ENCODE measurements around the gene CDH22. TPM values are rescaled to one million over a fixed set of nuclear protein-coding genes. Genes with fewer than 3 reads are reported as not detected.

The CDH22 gene
- total and polyA plus RNA-seq, 10 of the 15 experiments (the other 5 are each of a cell fraction or from before 2014, with no cell fraction given): not detected

GRCh38 chr20:46330072-46330763 lies 21.9 kb upstream of the CDH22 start:
- BruUV-seq (replicated peaks): no TSS peak
- Histone ChIP-seq H3K4me3 (no peak overlapping the region), H3K79me2 (ENCODE audit: control insufficient read depth, insufficient read depth, low read length) (no peaks in the 10 kb centered on the region), H3K27ac (ENCODE audit: control insufficient read depth, insufficient read depth) (no peak overlapping the region), H3K4me1 (ENCODE audit: control insufficient read depth, insufficient read depth, low read length) (no peaks in the 10 kb centered on the region), H3K9ac (ENCODE audit: control insufficient read depth, insufficient read depth, low read length) (no peak overlapping the region), H3K27me3 (replicated peaks in 1 of 2; ENCODE audit: control insufficient read depth in 2 of 2, insufficient read depth in 2 of 2, low read length in 1 of 2) (peaks cover 4% of the 10 kb centered on the region in 2 experiments; a peak in 3 of 4 replicates), H2AFZ (ENCODE audit: control insufficient read depth, low read depth, low read length) (no peak overlapping the region), H3K9me3 (replicated peaks; ENCODE audit: control insufficient read depth, insufficient read depth, low read length) (no peaks in the 10 kb centered on the region), H3K4me2 (ENCODE audit: control insufficient read depth, insufficient read depth) (no peak overlapping the region), H4K20me1 (ENCODE audit: control insufficient read depth, insufficient read depth) (no peaks in the 10 kb centered on the region), H3K36me3 (ENCODE audit: control insufficient read depth in 2 of 2, insufficient read depth in 2 of 2, low read length in 1 of 2) (no peaks in the 10 kb centered on the region)
- ChIA-PET CTCF (interaction anchor here (1.5 kb wide), 1 partner anchor 19 kb away, joined by 6 read pairs; no protein-coding TSS in a partner anchor), RAD21 (ENCODE audit: unreplicated experiment) (no interaction called here), SMC1A (ENCODE audit: uncharacterized antibody, unreplicated experiment) (no interaction called here), POLR2A (no interaction called here)
- FAIRE-seq (no peak), ATAC-seq (peak; percentile 36), DNase-seq (ENCODE audit: low read depth, low spot score) (no peak)
- WGBS (ENCODE audit: insufficient coverage, insufficient replicate concordance, low lambda C conversion rate, missing lambda C conversion rate): 30% methylated on average over 12 of the region's 13 CpGs
- intact Hi-C loops (cut with micrococcal nuclease; ENCODE audit: unreplicated experiment): no loop called here
- no peak for TF ChIP-seq SMC3 (IDR thresholded peaks at IDR 0.05; ENCODE audit: borderline replicate concordance, low read length)
- TF ChIP-seq NRF1 (conservative IDR thresholded peaks at IDR 0.05; ENCODE audit: low read depth, low read length): no peak
- no peak for TF ChIP-seq DPF2 (IDR thresholded peaks at IDR 0.05)
- no peak for TF ChIP-seq GABPA (IDR thresholded peaks at IDR 0.05; ENCODE audit: low read depth)
- TF ChIP-seq BCL3 (IDR thresholded peaks at IDR 0.05; ENCODE audit: borderline replicate concordance, insufficient read depth, low read depth, low read length, poor library complexity, severe bottlenecking): no peak
- in situ Hi-C loops (cut with MboI): no loop called here

All from GM12878 (cell line).